NCI-H2081 (cell line): ENCODE measurements around the gene SLU7.
"Not testable (repeated sequence)": the region's sequence is repeated elsewhere in the genome, so short reads cannot be mapped to it uniquely, and the experiment has no call there.

Source experiments
- DNase-seq, 2 experiments: peaks; one replicate each; lab custom pipeline; 2025; lab: John Stamatoyannopoulos, UW

SLU7 gene

DNA sequence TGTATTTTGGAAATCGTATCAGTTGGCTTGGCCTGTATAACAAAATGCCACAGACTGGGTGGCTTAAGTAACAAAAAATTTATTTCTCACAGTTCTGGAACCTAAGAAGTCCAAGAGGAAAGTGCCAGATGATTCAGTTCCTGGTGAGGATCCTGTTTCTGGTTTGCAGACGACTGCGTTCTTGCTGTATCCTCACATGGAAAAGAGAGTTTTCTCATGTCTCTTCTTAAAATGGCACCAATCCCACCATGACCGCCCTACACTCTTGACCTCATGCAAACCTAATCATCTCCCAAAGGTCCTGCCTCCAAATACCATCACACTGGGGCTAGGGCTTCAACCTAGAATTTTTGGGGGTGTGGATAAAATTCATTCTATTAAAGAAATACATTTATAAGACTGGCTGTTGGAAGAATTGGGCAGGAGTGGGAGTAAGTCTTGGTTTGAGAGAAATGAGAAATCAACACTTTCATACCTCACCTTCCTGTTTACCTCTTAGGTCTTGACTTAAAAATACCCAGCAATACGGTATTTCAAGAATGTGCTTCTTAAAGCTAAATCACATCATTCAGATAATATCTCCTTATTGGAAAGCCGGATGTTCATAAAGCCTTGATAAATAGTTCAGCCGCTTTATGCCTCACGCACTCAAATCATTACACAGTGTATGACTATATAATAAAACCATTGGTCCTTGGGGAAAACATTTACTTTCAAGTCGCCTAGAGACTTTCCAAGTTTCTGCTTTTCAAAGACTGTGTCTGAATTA lies 31.5 kb upstream of the SLU7 start:
- DNase-seq = no peak

DNA sequence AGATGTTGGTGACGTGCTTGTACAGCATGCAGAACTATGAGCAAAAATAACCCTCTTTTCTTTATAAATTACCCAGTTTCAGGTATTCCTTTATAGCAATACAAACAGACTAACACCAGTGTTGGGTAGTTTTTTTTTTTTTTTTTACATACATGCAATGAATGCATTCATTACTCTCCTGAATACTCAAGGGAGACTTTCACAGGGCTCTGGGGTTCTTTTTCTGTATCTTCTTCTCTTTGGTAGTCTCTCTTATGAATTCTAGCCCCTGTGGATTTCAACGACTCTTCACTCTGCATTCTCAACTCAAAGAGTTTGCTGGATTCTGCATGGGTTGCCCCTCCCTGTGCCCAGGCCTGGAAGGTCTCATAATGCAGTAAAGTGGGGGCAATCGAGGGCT lies 30.6 kb upstream of the SLU7 start:
- DNase-seq = no peak

DNA sequence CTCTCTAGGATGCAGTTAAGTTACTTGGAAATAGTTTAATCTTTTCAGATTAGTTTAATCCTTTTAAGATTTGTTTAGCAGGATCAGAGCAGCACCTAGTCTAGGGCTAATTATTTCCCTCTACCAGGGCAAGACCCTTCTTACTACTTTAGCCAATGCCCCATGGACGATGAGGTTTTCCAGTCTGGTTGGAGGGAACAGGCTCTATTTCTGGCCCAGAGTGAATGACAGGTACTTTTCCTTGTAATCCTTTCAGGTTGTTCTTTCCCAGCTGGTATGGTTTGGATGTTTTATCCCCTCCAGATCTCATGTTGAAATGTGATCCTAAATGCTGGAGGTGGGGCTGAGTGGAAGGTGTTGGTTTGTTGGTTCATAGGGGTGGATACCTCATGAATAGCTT lies 30.0 kb upstream of the SLU7 start:
- DNase-seq = no peak

DNA sequence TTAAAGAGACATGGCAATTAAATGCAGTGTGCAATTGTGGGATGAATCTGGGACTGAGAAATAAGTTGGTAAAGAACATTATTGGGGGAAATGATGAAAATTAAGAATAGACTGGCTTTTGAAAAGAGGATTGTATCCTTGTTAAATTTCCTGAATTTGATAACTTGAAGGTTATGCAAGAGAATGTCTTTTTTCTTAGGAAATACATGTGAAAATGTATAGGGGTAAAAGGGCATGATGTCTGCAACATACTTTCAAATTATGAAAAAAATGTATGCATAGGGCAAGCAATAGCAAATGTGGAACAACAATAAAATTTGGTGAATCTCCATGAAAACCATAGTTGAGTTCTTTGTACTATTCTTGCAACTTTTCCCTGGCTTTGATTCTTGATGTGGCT lies 26.9 kb upstream of the SLU7 start:
- no peak for DNase-seq

DNA sequence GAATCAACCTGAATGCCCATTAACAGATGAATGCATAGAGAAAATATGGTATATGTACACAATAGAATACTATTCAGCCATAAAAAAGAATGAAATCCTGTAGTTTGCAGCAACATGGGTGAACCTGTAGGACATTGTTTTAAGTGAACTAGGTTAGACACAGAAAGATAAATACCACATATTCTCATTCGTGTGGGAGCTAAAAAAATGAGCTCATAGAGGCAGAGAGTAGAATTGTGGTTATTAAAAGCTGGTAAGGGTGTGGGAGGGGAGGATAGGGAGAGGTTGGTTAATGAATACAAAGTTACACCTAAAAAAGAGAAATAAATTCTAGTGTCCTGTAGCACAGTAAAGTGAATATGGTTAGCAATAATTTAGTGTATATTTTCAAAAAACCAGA lies 26.3 kb upstream of the SLU7 start:
- no peak for DNase-seq

DNA sequence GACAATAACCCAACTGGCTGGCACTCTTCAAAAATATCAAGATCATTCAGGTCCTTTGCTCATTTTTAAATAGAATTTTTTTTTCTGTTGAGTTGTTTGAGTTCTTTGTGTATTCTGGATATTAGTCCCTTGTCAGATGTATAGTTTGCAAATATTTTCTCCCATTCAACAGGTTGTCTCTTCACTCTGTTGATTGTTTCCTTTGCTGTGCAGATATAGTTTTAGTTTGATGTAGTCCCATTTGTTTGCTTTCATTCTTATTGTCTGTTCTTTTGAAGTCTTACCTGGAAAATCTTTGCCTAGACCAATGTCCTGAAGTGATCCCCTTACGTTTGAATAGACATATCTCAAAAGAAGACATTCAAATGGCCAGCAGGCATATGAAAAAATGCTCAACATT lies 25.5 kb upstream of the SLU7 start:
- no peak for DNase-seq

DNA sequence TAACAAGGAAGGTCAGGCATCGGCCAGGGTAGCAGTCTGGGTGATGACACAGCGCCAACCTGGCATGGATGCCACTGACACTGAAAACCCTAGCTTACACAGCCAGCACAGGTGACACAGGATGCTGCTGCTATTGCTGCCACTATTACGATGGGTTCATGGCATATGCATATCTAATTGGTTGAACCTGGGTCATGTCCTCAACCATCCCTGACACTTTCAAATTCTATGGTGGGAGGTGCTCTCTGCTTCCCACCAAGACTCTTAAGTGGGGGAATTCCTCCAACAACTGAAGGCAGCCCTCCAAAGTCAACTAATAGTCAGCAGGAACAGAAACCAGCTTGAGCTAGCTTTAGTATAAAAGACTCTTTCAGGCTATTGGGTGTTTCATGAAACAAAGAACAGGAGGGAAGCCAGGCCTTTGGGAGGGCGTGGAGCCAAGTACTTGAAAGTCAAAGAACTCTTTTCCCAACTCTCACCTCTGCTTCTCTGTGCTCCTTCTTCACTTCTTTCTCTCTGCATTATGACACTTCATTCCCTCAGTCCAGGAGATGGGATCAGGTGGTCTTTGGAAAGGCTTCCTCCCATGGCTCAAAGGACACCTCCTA lies 24.0 kb upstream of the SLU7 start:
- DNase-seq = no peak

DNA sequence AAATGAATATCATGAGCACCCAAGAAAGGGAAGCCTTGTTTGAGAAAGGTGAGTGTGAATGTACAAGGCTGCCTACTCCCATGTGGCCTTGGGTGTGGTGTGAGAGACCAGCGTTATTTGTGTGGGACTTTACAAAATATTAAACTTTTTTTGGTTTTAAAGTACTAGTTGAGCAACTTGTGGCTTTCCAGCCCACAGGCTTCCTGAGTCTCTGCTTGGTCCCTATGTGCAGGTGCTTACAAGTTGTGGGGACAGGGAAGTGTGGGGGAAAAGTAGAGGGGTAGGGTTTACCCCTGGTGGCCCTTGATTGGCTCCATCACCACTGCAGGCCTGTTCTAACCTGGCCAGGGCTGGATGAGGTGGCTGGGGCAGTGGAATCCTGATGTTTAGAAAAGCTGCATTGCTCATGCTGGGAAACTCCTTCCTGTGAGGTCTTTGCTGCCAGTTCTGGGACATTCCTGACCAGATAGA lies 22.5 kb upstream of the SLU7 start:
- DNase-seq = no peak

DNA sequence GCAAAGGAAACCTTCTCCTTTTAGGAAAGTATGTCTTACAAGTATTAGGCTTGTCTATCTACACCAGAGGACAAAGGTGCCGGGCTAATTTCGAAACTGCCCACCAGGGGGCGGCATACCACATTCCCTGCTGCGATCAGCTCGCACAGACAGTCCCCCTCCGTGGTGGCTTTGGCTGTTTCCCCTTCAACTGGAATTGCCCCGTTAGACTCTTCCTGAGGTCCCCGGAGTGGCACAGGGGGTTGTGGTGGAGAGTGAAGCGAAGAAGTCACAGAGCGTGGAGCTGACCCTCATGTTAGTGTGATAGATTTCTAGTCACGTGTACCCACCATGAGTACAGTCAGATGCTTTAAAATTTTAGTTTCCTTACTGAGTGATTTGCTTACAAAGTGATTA lies 20.3 kb upstream of the SLU7 start:
- peak; percentile 69 for DNase-seq

DNA sequence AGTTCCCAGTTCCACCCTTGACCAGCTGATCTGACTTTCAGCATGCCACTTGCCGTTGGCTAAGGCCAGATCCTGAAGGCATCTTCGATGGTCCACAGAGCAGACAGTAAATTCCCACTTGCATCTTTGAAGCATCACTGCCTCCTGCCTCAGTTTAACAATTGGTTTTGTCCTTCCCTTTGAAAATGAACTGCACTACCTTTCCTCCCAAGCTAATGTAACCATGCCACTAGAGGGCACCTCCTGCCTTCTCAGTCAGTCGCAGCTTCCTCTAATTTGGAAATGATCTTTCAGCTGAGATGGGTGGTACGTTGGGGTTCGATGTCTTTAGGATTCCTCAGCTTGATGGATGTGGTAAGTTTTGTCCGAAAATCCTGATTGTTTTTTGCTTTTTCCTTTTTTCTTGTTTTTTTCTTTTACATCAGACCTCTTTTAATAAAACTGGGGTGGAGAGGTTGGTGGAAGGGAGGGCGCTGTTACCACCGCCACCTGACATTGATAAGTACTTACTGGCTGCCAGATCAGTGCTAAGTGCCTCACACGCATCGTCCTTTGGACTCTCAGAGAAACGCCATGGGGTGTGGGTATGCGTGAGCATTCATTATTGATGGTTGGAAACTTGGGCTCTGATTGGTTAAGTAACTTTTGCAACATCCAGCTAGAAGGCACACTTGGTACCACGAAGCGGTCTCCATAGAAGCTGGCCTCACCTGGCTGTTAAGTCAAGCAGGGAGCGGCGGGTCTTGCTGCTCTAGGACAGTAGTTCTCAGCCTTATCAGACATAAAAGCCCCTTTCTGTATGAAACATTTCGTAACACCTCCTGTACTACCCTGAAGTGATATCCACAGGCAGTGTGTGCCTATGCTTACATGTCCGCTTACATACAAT lies 19.7 kb upstream of the SLU7 start:
- DNase-seq = peak; percentile 29 to 67

DNA sequence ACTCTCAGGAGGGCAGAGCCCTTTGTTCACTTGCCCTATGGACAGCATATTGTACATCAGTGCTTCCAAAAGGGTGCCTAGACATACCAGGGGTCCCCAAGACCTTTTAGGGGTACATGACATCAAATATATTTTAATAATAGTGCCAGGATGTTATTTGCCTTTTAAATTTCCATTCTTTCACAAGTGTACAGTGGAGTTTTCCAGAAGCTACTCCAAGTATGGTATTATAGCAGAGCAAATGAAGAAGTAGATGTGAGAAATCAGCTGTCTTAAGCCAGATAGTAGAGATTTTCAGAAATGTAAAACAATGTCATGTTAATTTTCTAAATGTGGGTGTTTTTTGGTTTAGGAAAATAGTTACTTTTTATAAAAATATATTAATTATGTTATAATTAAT lies 18.4 kb upstream of the SLU7 start:
- no peak for DNase-seq

DNA sequence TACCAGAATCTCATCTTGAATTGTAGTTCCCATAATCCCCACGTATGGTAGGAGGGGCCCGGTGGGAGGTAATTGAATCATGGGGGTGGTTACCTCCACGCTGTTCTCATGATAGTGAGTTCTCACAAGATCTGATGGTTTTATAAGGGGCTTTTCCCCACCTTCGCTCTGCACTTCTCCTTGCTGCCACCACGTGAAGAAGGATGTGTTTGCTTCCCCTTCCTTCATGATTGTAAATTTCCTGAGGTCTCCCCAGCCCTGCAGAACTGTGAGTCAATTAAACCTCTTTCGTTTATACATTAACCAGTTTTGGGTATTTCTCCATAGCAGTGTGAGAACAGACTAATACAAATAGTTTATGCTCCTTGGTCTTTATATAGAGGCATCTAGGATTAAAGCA lies 17.8 kb upstream of the SLU7 start:
- not testable (repeated sequence) for DNase-seq

DNA sequence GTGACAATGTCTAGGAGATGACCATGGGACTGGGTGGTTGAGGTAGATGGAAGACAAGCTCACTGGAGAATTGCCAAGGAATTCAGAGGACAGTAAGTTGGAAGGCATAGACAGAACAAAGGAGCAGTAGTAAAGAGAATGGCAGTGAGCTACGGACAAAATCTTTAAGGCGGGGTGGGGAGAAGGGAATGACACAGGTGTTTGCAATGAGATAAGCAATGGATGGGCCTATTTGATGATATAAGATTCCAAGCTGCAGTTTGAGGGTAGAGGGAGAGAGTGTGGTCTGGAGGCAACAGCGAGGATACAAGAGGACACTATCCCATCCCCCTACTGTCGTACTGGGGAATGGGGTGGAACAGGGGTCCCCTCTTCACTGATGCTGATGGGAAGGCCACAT lies 17.1 kb upstream of the SLU7 start:
- DNase-seq = no peak

DNA sequence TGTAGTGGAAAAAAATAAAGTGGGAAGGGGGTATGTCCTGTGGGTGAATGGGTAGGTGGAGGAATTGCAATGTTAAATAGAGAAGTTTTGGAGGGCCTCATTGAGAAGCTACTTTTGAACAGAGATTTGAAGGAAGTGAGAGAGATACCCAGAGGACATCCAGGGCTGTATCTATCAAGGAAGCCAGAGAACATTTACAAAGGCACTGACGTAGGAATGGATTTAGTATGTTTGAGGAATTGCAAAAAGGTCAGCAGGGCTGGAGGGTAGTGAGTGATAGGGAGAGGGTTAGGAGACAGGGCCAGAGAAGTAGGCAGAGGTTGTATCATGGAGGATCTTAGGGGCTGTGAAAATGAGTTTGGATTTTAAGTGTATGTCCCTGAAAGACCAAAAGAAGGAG lies 16.7 kb upstream of the SLU7 start:
- DNase-seq = no peak

DNA sequence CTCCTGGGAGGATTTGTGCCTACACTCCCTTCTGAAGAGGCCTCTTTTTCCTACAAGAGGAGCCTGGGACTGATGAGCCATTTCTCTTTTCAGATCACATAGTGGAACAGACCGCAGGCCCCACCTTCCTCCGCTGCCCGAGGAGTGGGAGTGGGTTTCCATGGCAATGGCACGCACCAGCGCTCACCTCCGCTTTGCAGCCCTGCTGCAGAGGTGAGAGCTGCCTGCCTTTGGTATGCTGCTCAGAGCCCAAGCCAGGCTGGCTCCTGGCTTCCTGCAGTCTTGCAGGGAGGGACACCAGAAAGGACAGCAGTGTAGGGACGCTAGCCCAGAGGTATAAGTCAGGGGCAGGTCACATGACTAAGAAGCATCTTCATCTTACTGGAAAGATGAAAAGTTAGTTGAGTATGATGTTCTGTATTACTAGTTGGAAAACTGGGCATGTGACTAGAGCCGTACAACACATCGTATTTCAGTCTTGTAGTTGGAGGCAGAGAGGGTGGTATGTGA lies 15.2 kb upstream of the SLU7 start:
- DNase-seq = peak in 1 of 2 experiments; percentile 13

DNA sequence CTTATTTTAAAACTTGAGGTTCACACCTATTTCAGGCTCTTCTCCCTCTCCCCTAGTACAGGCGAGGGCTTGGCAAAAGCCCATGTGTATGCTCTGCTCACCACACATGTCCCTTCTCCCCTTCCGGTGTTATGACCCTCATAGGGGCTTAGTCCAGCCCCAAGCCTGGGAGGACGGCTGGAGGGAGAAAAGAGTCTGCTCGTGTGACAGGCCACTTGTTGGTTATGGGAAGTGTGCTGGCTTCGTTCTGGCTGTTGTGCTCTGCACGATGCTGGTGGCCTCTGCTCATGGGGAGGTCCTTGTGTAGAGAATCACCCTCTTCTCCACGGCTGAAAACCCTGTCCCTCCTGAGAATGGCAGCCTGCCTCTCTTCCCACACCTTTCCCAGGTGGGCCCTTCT lies 13.9 kb upstream of the SLU7 start:
- DNase-seq = no peak

DNA sequence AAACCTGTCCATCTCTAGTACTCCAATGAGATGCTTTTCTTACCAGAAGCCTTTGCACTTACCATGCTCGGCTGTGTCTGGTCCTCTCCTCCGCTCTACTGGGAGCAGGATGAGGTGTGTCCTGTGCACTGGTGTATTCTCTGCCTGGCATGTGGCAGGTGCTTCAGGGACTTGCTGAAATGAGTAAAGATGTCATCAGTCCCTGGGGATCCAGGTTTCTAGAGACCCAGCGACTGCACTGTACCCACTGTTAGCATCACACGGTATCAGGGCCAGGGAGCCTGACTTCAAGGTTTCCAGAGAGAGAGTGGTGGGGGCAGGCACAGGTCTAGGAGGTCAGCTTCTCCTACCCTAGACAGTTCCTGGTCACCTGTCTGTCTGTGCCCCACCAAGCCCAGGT lies 13.3 kb upstream of the SLU7 start:
- DNase-seq = no peak

DNA sequence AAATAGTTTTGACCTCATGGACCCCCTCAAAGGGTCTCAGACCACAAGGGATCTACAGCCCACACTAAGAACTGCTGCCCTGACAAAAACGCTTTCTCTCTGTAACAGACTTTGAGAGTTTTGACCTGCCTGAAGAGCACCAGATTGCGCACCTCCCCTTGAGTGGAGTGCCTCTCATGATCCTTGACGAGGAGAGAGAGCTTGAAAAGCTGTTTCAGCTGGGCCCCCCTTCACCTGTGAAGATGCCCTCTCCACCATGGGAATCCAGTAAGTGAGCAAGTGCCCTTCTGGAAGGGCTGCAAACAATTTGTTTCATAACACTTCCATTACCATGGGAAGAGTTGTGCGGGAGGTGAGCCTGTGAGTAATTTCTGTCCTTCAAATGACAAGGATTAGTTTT lies 8.7 kb upstream of the SLU7 start:
- DNase-seq = no peak

DNA sequence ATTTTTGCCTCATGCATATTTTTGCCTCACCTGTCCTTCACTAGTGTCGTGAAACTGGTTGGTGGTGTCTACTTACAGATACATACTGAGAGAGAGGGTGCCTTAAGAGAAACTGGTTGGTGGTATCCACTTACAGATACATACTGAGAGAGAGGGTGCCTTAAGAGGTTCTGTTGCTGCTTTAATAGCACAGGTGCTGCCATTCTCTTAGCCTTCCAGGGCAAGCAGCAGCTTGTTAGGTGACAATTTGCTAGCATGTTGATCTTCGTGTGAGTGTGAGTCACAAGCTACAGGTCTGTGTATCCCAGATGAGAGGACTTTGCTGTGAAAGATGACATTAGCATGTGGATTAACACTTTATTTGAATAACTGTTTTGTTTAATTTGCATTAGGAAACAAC lies 4.2 kb upstream of the SLU7 start:
- peak; percentile 11 to 62 for DNase-seq

DNA sequence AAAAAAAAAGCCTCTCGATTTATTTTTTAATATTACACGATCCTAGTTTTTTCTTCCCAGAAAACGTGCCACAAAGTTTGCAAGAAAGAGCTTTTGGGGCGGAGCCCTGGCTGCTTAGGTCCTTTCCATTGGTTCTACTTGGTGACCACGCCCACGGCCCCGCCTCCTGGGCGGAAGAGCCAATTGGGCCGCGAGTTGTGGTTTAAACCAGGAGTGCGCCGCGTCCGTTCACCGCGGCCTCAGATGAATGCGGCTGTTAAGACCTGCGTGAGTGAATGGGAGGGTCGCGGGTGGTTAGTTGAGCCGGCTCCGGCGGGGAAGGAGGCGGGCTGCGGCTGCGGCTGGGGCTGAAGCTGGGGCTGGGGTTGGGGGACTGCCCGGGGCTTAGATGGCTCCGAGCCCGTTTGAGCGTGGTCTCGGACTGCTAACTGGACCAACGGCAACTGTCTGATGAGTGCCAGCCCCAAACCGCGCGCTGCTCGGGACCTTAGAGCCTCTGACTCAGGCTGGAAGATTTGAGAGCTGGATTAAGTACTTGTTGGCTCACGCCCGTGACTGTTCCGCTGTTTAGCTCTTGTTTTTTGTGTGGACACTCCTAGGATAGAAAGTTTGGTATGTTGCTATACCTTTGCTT lies 2.9 kb upstream of the SLU7 start, which contains the start of gene PTTG1:
Gene PTTG1 (plus strand): TSS at position 231 of the 634 bp plus-strand sequence. CDS start 458 bp downstream, outside the sequence.
- peak; percentile 96 to 98 for DNase-seq

DNA sequence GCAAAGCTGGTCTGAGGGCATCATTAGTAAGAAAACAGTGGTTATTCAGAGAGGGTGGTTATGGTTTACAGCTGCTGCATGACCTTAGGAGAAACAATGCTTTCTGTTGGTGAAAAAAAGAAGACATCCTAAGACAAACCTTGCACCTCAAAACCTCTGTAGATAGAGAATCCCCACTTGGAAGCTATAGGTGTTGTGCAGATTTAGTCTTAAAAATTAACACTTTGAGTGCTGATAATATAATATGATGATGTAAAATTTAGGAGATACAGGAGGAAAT lies 1.4 kb upstream of the SLU7 start:
- DNase-seq = no peak
